Measurements from ENCODE around the gene SLC16A14.

Gene SLC16A14

GRCh38 chr2:230023313-230023712 is 45.4 kb downstream of the SLC16A14 start:
- no peak for DNase-seq

- DNase-seq, result no peak
These were observed 49.0 kb downstream of the SLC16A14 start for GRCh38 chr2:230019742-230020141.

- no peak for DNase-seq
These were observed 50.6 kb downstream of the SLC16A14 start for GRCh38 chr2:230018153-230018552.

GRCh38 chr2:230016844-230017243 is 51.9 kb downstream of the SLC16A14 start:
- no peak for DNase-seq

GRCh38 chr2:230012267-230012884 is 56.3 kb downstream of the SLC16A14 start:
- no peak for DNase-seq

- DNase-seq, result no peak
These were observed 57.1 kb downstream of the SLC16A14 start for GRCh38 chr2:230011617-230012016.

GRCh38 chr2:230010501-230010900 is 58.2 kb downstream of the SLC16A14 start:
- DNase-seq, result no peak

GRCh38 chr2:230008708-230009066 is 60.0 kb downstream of the SLC16A14 start:
- DNase-seq, result no peak

GRCh38 chr2:230007931-230008707 is 60.6 kb downstream of the SLC16A14 start:
- DNase-seq, result peak; percentile 81

GRCh38 chr2:230000118-230000841 is 68.4 kb downstream of the SLC16A14 start:
- DNase-seq, result peak; percentile 79

- no peak for DNase-seq
These were observed 71.2 kb downstream of the SLC16A14 start for GRCh38 chr2:229997565-229997964.

GRCh38 chr2:229996320-229996719 is 72.4 kb downstream of the SLC16A14 start:
- DNase-seq, result no peak

- DNase-seq, result no peak
These were observed 75.5 kb downstream of the SLC16A14 start for GRCh38 chr2:229993236-229993635.
